Activated CD8-positive, alpha-beta memory T cell treated with anti-CD3 and anti-CD28 coated beads, Interleukin-2, amount 50 U/mL, for 1 hour (primary cell): ENCODE results near the gene INVS.
"Not testable (repeated sequence)": the region's sequence is repeated elsewhere in the genome, so short reads cannot be mapped to it uniquely, and the experiment has no call there.

Source experiments
- DNase-seq: peaks from one replicate; pipeline ENCODE4 v3.0.0-alpha.2; 2020; ENCODE audit errors: extremely low read depth

INVS gene

GRCh38 chr9:100120286-100120685 lies 21.2 kb downstream of the INVS start:
- DNase-seq: no peak

- no peak for DNase-seq
These were observed 26.2 kb downstream of the INVS start for GRCh38 chr9:100125236-100125635.

GRCh38 chr9:100125910-100126309 lies 26.9 kb downstream of the INVS start:
- DNase-seq: no peak

- DNase-seq: no peak
These were observed 27.4 kb downstream of the INVS start for GRCh38 chr9:100126423-100126822.

- no peak for DNase-seq
These were observed 30.7 kb downstream of the INVS start for GRCh38 chr9:100129772-100130171.

- DNase-seq: no peak
These were observed 32.2 kb downstream of the INVS start for GRCh38 chr9:100131216-100131615.

- DNase-seq: no peak
These were observed 32.9 kb downstream of the INVS start for GRCh38 chr9:100131875-100132430.

- no peak for DNase-seq
These were observed 35.7 kb downstream of the INVS start for GRCh38 chr9:100134731-100135130.

GRCh38 chr9:100136799-100137198 lies 37.8 kb downstream of the INVS start:
- not testable (repeated sequence) for DNase-seq

- not testable (repeated sequence) for DNase-seq
These were observed 41.3 kb downstream of the INVS start for GRCh38 chr9:100140303-100140702.

GRCh38 chr9:100141862-100142261 lies 42.8 kb downstream of the INVS start:
- not testable (repeated sequence) for DNase-seq

- not testable (repeated sequence) for DNase-seq
These were observed 46.3 kb downstream of the INVS start for GRCh38 chr9:100145167-100145934.

GRCh38 chr9:100145976-100146375 lies 46.9 kb downstream of the INVS start:
- DNase-seq: not testable (repeated sequence)

GRCh38 chr9:100150214-100150613 lies 51.2 kb downstream of the INVS start:
- no peak for DNase-seq

GRCh38 chr9:100160021-100160420 lies 61.0 kb downstream of the INVS start:
- DNase-seq: no peak

GRCh38 chr9:100167176-100167575 lies 68.1 kb downstream of the INVS start:
- no peak for DNase-seq

GRCh38 chr9:100167915-100168654 lies 69.0 kb downstream of the INVS start:
- no peak for DNase-seq

- no peak for DNase-seq
These were observed 71.0 kb downstream of the INVS start for GRCh38 chr9:100170085-100170484.

GRCh38 chr9:100170556-100170955 lies 71.5 kb downstream of the INVS start:
- no peak for DNase-seq

- DNase-seq: no peak
These were observed 87.3 kb downstream of the INVS start for GRCh38 chr9:100186356-100186755.

GRCh38 chr9:100190339-100190738 lies 91.3 kb downstream of the INVS start:
- no peak for DNase-seq

GRCh38 chr9:100191264-100191663 lies 92.2 kb downstream of the INVS start:
- DNase-seq: no peak

- DNase-seq: no peak
These were observed 94.0 kb downstream of the INVS start for GRCh38 chr9:100193078-100193477.
